ENCODE data around the gene FAM168A. TPM values are rescaled to one million over a fixed set of nuclear protein-coding genes. Genes with fewer than 3 reads are reported as not detected.

FAM168A gene, protein sequence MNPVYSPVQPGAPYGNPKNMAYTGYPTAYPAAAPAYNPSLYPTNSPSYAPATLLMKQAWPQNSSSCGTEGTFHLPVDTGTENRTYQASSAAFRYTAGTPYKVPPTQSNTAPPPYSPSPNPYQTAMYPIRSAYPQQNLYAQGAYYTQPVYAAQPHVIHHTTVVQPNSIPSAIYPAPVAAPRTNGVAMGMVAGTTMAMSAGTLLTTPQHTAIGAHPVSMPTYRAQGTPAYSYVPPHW
- total RNA-seq, result 28.8 TPM

DNA sequence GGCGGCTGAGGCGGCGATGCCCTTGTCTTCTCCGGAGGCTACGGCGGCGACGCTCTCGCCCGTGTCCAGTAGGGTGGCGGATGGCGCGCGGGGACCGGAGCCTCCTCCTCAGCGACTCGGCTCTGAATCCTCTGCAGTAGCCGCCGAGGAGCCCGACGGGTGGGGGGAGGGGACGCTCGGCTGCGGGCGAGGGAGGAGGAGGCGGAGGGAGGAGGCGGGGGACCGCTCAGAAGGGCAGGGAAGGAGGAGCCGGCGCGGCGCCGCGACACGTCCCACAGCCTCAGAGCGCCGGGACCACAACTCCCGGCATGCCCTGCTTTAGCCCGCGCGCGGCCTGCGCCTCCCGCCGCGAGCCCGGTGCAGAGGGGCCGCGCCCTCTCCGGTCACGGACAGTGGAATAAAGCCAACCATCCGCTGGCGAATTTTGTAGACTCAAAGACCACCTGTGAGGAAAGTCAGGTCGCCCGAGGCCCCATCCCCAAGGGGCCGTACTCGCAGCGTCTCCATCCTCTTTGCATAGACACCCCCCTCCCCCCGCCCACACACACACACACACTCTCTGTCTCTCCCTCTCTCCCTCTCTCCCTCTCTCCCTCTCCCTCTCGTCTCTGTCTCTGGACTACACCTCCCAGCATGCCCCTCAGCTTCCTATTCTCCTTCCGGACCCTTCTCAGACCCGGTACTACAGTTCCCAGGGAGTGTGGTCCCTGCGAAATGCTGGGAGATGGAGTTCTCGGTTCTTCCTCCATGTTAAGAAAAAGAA lies at the start of gene FAM168A:
Gene FAM168A, minus strand, starts transcription at position 157 of the 763 bp plus-strand sequence. CDS start 129,638 bp downstream, outside the sequence.
- peak; percentile 99 for DNase-seq

DNA sequence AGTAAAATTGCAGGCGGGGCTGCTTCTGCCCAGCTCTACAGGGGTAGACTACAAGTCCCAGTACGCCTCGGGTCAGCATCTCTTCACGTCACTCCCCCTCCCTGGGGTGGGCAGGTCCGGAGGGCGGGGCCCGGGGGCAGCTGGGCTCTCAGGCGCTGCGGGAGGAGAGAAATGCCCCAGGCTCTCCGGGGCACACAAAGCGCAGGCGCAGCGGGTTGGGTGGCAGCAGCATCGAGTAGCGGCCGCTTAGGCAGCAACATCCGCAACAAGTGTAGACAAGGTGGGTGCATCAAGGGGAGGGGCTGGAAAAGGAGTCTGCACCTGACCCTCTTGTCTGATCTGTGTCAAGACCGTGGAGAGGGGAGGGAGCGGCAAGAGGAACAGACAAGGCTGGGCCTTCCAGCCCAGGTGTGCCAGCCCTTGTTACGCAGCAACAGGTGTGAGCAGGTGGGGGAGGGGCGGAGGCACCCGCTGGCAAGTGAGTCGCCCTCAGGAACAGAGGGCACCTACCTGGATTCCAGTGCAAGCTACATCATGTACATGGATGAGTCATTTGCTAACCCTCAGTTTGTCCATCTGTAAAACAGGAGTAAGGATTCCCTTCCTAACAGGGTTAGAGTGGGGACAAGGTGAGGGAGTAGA lies 49.7 kb upstream of the FAM168A start:
- peak; percentile 90 for DNase-seq

DNA sequence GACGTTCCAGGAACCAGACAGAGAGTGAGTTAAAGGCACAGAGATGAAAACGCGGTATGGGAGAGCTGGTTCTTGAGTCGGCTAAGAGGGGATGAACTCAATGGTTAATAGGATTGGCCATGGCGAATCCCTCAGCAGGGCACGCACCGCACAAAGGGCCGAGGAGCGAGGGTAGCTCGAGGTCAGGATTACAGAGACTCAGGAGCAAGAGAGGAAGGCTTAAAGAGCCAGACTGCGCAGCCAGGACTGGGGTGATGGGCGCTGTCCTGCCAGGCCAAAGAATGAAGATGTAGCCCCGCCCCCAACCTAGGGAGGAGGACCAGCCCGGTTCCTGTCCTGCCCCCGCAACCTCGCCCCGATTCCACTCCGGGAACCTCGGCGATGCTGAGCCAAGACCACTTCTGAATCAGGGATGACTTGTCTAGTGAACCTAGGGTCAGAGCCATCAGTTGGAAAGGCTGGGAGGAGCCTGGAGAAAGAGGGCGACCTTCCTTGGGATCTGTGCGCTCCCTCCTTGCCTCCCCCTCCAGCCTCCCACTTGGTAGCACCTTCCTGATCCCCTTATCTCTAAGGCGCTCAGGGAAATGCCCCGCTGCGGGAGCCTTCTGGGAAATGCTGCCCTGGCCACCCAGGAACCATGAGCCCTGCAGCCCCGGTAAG lies 48.2 kb upstream of the FAM168A start, which contains the start of gene PLEKHB1:
Gene PLEKHB1, plus strand, starts transcription at position 610 of the 660 bp plus-strand sequence. Its CDS starts 28 bp downstream, at position 638.
- DNase-seq, result no peak

- DNase-seq, result no peak
Observed at GRCh38 chr11:73645121-73645969, 47.4 kb upstream of the FAM168A start.

- DNase-seq, result no peak
Observed at GRCh38 chr11:73641668-73642067, 43.8 kb upstream of the FAM168A start.

DNA sequence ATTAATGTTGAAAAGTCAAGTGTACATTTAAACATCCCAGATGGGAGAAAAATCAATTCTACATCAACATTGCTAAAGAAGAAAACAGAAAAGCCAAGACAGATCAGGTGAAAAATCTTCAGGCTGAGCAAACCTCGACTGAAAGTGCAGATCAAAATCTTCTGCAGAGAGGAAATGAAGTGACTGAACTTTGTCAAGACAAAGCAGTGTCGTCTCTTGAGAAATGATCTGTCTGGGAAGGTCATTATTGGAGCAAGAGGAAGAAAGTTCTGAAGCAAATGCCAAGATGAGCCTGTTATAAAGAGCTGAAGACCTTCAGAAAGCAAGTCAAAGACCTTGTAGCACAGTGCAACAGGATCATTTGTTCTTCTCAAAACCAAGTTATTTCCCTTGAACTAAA lies 42.7 kb upstream of the FAM168A start:
- DNase-seq, result no peak

DNA sequence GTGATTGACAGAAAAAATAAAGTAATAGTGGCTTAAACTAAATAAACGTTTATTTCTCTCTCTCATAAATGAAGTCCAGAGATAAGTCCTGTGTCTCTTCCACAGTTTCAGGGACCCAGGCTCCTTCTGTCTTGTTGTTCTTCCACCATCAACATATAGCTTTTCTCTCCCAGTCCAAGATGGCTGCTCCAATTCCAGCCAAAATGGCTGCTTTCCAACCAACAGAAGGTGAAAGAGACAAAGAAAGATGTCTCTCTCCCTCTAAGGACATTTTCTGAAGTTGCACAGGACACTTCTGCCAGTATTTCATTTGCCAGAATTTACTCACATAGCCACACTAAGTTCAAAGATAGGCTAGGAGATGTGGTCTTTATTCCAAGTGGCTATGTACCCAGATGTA lies 39.1 kb upstream of the FAM168A start:
- no peak for DNase-seq

DNA sequence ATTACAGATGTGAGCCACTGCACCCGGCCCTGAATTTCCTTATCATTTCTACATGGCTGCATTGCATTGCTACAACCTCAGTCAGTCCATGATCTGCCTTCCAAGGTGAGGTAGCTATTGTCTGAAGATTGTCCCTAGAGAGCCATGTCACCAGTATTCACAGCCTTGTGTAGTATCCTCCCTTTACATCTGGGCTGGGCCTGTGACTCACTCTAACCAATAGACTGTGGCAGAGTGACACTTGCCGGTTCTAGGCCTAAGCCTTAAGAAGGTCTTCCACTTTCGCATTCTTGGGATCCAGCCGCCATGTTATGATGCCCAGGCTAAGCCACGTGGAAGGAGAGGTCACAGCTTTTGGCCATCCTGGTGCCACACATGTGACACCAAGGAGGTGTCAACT lies 38.3 kb upstream of the FAM168A start:
- DNase-seq, result no peak

DNA sequence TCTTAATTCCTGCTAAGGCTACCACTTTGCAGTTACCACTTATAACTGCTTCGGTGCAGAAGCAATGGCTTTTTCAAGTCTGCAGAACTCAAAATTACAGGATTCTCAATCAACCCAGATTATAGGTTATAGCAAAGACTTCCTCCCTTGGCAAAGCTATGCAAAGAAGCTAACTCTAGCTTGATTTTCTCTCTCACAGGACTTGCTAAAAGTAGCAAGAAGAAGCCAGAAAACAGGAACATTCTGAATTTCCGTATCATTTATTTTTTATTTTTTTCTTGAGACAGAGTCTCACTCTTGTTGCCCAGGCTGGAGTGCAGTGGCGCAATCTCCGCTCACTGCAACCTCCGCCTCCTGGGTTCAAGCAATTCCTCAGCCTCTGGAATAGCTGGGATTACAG lies 37.8 kb upstream of the FAM168A start:
- DNase-seq, result no peak

GRCh38 chr11:73633999-73634398 lies 36.1 kb upstream of the FAM168A start:
- no peak for DNase-seq

GRCh38 chr11:73632996-73633395 lies 35.1 kb upstream of the FAM168A start:
- DNase-seq, result no peak

DNA sequence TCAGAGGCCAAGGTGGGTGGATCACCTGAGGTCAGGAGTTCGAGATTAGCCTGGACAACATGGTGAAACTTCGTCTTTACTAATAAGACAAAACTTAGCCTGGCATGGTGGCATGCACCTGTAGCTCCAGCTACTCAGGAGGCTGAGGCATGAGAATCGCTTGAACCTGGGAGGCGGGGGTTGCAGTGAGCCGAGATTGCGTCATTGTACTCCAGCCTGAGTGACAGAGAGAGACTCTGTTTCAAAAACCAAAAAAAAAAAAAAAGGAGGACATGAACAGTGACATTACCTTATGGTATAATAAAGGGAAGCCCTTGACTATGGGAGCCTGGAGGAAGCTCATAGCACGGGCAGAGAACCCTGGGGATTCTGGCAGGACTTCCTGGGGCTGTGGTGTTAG lies 32.0 kb upstream of the FAM168A start:
- no peak for DNase-seq

DNA sequence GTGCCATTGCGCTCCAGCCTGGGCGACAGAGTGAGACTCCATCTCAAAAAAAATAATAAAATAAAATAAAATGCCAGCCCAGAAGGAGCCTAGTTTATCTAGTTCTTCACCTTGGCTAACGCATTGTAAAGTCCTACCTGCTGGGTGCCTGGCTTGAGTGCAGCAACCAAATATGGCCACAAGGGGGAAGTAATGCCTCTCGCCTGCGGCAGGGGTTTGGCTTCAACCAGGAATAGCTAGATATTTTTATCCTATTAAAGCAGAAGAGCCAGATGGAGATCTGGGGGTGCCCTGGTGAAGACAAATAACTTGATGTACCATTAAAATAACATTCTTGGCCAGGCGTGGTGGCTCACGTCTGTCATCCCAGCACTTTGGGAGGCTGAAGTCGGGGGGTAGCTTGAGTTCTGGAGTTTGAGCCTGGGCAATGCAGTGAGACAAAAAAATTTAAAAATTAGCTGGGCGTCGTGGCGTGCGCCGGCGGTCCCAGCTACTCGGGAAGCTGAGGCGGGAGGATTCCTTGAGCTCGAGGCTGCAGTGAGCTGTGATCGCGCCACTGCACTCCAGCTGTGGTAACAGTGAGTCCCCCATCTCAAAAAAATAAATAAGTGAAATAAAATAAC lies 27.9 kb upstream of the FAM168A start:
- DNase-seq, result peak; percentile 86

- peak; percentile 52 for DNase-seq
Observed at GRCh38 chr11:73623686-73624085, 25.8 kb upstream of the FAM168A start.

DNA sequence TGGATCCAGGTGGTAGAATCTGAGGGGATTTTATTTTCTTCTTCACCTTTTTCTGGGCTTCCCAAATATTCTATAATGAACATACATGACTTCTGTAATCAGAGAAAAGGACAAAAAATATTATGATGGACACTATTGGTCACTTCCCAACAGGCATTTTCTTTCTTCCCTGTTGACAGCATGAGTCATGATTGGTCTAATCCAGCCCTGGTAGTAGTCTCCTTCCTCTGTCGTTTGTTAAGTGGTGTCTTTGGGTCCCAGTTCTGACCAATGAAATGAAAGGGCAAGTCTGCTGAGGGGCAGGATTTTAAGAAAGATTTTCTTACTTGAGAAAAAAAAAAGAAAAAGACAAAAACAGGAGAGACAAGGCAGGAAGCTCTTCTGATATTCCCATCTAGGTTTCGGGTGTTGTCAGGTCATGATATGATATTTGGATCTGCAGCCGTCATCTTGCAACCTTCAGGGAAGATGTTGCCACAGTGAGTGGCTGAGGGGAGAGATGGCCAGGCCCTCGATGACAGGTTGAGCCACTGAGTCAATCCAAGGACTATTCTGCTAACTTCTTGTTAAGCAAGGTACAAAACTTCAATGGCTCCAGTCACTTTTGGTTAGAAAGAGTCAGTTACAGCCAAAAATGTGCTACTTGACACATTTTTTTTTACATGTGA lies 25.1 kb upstream of the FAM168A start:
- DNase-seq, result no peak

DNA sequence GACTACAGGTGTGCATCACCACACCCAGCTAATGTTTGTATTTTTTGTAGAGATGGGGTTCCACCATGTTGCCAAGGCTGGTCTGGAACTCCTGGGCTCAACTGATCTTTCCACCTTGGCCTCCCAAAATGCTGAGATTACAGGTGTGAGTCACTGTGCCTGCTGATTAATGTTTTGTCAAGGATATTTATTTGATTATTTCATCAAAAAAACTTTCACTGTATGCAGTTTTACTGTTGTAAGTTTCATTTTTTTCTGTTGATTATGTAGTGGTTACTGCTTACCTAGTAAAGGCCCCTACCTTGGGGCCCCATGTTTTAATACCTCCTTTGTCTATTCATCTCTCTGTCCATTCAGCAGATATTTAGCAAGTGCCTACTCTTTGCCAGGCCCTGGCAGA lies 16.7 kb upstream of the FAM168A start:
- no peak for DNase-seq

GRCh38 chr11:73612601-73613140 lies 14.8 kb upstream of the FAM168A start:
- DNase-seq, result no peak

DNA sequence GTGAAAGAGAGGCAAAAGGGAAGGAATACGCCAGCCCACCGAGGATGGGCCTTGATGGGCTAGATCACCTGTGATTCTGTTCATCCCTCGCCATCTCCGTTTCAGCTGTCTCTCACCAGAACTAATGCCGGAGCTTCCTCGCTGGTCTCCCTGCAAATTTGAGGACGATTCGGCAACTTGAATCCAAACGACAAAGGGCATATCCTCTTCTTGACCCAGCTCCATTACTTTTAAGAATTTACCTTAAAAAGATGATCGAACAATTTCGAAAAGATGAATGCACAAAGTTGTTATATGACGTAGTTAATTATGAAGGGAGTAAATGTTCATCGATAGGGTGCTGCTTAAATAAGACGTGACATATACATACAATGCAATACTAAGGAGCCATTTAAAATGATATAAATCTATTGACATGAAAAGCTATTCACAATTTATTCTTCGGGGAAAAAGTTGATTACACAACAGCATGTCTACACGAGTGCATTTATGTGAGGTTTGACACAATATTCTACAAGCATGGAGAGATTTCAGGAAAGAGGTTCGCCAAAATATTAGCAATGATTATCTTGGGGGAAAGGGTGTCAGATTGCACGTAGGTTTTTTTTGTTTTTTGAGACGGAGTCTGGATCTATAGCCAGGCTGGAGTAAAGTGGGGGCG lies 937 bp upstream of the FAM168A start:
- no peak for DNase-seq

GRCh38 chr11:73597336-73597955 lies 466 bp downstream of the FAM168A start:
- peak; percentile 20 for DNase-seq
